GM19452 (cell line): ENCODE results near the gene TREH.

ENCODE experiments used
- ATAC-seq: cut with Tn5 transposase; IDR thresholded peaks from one replicate; pipeline ENCODE4 v1.9.1; 2021; ENCODE audit not compliant: unreplicated experiment

The TREH gene

GRCh38 chr11:118631142-118631909, 48.1 kb downstream of the TREH start:
- no peak for ATAC-seq

- ATAC-seq = no peak
Observed at GRCh38 chr11:118629761-118630661, 49.4 kb downstream of the TREH start.

- no peak for ATAC-seq
Observed at GRCh38 chr11:118628861-118629549, 50.4 kb downstream of the TREH start.

GRCh38 chr11:118628432-118628831, 51.0 kb downstream of the TREH start:
- ATAC-seq = no peak

GRCh38 chr11:118628031-118628430, 51.4 kb downstream of the TREH start:
- ATAC-seq = no peak

GRCh38 chr11:118627566-118627965, 51.9 kb downstream of the TREH start:
- ATAC-seq = no peak

GRCh38 chr11:118625976-118626375, 53.5 kb downstream of the TREH start:
- no peak for ATAC-seq

- ATAC-seq = no peak
Observed at GRCh38 chr11:118625036-118625690, 54.3 kb downstream of the TREH start.

- ATAC-seq = no peak
Observed at GRCh38 chr11:118623269-118623655, 56.2 kb downstream of the TREH start.

- ATAC-seq = no peak
Observed at GRCh38 chr11:118622376-118623268, 56.8 kb downstream of the TREH start.

- ATAC-seq = no peak
Observed at GRCh38 chr11:118621784-118622375, 57.6 kb downstream of the TREH start.

GRCh38 chr11:118621071-118621783, 58.2 kb downstream of the TREH start:
- no peak for ATAC-seq

GRCh38 chr11:118620529-118621070, 58.9 kb downstream of the TREH start:
- no peak for ATAC-seq

GRCh38 chr11:118619444-118620197, 59.8 kb downstream of the TREH start:
- no peak for ATAC-seq

- ATAC-seq = no peak
Observed at GRCh38 chr11:118618991-118619375, 60.5 kb downstream of the TREH start.

- no peak for ATAC-seq
Observed at GRCh38 chr11:118618115-118618990, 61.1 kb downstream of the TREH start.

- no peak for ATAC-seq
Observed at GRCh38 chr11:118615976-118616371, 63.5 kb downstream of the TREH start.
